Fibroblast of mammary gland (primary cell): ENCODE measurements around the gene NUFIP2.
"Not testable (repeated sequence)": the region's sequence is repeated elsewhere in the genome, so short reads cannot be mapped to it uniquely, and the experiment has no call there.

ENCODE experiments used
- DNase-seq: peaks from one replicate; pipeline ENCODE4 v3.0.0-alpha.2; 2010; ENCODE audit warnings: low read depth
- H3K4me3 ChIP-seq: 2 replicates; pipeline ENCODE4 v1.5.1; 2011; ENCODE audit warnings: low read depth, mild to moderate bottlenecking, low read length, moderate library complexity; ENCODE audit not compliant: control insufficient read depth
- TF ChIP-seq, protein P1 (sequence below): conservative IDR thresholded peaks from 2 replicates; pipeline ENCODE4 v1.5.1; 2011; ENCODE audit warnings: low read depth, low read length, inconsistent platforms; ENCODE audit not compliant: control insufficient read depth, insufficient read depth

Gene NUFIP2, protein sequence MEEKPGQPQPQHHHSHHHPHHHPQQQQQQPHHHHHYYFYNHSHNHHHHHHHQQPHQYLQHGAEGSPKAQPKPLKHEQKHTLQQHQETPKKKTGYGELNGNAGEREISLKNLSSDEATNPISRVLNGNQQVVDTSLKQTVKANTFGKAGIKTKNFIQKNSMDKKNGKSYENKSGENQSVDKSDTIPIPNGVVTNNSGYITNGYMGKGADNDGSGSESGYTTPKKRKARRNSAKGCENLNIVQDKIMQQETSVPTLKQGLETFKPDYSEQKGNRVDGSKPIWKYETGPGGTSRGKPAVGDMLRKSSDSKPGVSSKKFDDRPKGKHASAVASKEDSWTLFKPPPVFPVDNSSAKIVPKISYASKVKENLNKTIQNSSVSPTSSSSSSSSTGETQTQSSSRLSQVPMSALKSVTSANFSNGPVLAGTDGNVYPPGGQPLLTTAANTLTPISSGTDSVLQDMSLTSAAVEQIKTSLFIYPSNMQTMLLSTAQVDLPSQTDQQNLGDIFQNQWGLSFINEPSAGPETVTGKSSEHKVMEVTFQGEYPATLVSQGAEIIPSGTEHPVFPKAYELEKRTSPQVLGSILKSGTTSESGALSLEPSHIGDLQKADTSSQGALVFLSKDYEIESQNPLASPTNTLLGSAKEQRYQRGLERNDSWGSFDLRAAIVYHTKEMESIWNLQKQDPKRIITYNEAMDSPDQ

DNA sequence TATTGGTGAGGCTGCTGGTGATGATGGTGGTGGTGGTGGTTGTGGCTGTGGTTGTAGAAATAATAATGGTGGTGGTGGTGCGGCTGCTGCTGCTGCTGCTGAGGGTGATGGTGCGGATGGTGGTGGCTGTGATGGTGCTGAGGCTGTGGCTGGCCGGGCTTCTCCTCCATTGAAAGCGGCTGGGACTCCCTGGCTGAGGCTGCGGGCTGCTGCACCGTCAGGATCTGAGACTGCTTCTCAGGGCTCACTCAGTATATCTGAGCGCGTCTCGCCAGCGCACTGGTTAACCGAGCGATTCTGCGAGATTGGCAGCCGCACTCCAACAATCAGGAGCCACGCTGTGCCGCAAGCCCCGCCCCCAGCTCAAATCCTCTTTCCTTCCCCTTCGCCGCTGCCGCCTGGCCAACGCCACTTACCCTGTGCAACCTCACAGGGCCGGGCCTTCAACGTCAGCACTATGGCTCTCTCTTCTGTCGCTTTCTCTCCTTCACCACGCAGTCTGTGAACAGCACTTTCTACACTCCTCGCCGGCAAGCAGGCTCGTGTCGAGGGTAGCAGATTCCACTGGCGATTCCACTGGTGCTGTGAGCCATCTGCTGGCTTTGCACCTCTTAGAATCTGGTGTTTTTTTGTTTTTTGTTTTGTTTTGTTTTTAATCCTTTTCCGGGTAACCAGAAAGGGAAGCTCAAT is at the start of gene NUFIP2:
Gene NUFIP2 (minus strand): TSS at position 259 of the 690 bp plus-strand sequence. CDS start 89 bp downstream, at position 170.
- TF ChIP-seq, protein P1, sequence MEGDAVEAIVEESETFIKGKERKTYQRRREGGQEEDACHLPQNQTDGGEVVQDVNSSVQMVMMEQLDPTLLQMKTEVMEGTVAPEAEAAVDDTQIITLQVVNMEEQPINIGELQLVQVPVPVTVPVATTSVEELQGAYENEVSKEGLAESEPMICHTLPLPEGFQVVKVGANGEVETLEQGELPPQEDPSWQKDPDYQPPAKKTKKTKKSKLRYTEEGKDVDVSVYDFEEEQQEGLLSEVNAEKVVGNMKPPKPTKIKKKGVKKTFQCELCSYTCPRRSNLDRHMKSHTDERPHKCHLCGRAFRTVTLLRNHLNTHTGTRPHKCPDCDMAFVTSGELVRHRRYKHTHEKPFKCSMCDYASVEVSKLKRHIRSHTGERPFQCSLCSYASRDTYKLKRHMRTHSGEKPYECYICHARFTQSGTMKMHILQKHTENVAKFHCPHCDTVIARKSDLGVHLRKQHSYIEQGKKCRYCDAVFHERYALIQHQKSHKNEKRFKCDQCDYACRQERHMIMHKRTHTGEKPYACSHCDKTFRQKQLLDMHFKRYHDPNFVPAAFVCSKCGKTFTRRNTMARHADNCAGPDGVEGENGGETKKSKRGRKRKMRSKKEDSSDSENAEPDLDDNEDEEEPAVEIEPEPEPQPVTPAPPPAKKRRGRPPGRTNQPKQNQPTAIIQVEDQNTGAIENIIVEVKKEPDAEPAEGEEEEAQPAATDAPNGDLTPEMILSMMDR: no peak
- DNase-seq: peak; percentile 97
- peak within 1 kb of the TSS; percentile 97 for H3K4me3 ChIP-seq

DNA sequence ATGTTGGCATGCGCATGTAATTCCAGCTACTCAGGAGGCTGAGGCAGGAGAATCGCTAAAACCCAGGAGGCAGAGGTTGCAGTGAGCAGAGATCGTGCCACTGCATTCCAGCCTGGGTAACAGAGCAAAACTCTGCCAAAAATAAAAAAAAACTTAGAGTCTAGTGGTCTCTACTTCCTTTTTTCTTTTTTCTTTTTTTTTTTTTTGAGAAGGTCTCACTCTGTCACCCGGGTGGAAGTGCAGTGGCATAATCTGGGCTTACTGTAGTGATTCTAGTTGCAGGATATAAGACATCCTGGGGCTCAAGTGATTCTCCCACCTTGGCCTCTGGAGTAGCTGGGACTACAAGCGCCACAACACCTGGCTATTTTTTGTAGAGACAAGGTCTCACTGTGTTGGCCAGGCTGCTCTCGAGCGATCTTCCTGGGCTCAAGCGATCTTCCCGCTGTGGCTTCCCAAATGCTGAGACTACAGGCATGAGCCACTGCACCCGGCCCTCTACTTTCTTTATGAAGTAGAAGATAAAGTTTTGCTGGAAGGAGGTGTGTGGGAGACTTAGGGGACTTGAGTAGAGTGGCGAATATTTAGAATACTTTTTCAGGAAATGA is 48.3 kb upstream of the NUFIP2 start:
- DNase-seq: no peak
- TF ChIP-seq, protein P1: no peak
- no peak overlapping the region for H3K4me3 ChIP-seq

DNA sequence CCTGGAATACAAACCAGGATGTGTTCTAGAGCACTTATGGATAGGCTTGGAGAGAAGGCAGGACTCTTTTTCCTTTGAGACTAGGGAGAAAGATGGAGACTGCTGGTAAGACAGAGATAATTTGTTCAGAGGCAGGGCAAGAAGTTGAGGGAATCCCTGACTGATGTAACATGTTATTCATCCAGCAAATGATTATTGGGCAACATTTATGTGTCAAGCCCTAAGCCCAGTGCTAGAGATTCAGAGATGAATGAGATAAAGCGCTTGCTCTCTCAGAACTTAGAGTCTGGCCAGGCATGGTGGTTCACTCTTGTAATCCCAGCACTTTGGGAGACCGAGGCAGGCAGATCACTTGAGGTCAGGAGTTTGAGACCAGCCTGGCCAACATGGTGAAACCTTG is 47.8 kb upstream of the NUFIP2 start:
- DNase-seq: peak; percentile 47
- TF ChIP-seq, protein P1: no peak
- no peak overlapping the region for H3K4me3 ChIP-seq

DNA sequence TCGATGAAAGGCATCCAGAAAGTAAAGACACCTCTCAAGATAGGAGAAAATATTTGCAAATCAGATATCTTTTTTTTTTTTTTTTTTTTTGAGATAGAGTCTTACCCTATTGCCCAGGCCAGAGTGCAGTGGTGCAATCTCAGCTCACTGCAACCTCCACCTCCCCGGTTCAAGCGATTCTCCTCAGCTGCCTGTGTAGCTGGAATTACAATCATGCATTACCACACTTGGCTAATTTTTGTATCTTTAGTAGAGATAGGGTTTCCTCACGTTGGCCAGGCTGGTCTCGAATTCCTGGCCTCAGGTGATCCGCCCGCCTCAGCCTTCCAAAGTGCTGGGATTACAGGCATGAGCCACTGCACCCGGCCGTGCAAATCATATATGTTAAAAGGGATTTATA is 45.1 kb upstream of the NUFIP2 start:
- not testable (repeated sequence) for H3K4me3 ChIP-seq, DNase-seq

DNA sequence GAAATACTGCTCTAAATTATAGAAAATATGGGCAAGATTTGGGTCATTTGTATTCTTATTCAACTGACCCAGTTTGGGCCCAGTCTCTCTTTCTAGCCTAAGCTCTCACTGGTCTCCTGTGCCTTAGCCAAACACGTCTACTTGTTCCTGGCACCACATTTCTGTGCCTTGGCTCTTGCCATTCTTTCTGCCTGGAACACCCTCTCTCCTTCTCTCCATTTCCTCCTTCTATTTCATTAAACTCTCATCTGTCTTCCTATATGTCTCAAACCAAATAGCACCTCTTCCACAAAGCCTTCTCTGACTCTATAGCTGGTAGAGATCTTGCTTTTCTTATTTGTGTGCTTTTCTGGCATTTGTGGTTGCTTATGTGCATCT is 37.7 kb upstream of the NUFIP2 start:
- no peak overlapping the region for H3K4me3 ChIP-seq
- TF ChIP-seq, protein P1: no peak
- DNase-seq: no peak

DNA sequence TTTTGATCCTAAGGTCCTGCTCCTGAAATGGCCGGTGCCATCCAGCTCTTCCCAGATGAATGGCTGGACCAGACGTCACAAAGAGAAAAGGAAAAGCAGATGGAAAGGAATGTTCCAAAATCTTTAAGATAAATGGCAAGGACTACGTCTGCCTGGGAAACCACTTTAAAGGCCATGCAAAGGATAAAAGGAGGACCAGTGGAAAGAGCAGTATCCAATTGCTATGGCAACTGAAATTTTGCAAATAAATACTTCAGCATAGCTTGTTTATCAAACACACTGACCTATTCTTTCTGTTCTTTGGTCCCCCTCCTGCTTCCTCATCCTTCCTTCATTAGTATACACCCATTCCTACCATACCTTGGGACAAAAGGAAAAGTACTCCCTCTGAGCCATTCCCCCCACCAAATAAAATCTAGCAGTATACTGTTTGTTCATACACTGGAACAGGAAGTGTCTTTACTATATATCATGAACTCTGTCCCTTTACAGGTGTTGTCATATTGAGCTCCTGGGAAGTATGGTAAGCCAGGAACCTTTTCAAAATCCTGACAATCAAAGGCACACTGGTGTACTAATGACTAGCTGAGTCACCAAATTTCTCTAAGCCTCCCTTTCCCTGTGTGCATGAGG is 37.2 kb upstream of the NUFIP2 start:
- DNase-seq: no peak
- no peak overlapping the region for H3K4me3 ChIP-seq
- TF ChIP-seq, protein P1: no peak
